Activated T-helper 1 cell treated with Interleukin-2 at 50 U/mL for 16 hours (primary cell): ENCODE results near the gene TUBB4A.

Experiments
- DNase-seq: peaks from one replicate; pipeline ENCODE4 v3.0.0-alpha.2; 2020; ENCODE audit warnings: low read depth

TUBB4A gene

DNA sequence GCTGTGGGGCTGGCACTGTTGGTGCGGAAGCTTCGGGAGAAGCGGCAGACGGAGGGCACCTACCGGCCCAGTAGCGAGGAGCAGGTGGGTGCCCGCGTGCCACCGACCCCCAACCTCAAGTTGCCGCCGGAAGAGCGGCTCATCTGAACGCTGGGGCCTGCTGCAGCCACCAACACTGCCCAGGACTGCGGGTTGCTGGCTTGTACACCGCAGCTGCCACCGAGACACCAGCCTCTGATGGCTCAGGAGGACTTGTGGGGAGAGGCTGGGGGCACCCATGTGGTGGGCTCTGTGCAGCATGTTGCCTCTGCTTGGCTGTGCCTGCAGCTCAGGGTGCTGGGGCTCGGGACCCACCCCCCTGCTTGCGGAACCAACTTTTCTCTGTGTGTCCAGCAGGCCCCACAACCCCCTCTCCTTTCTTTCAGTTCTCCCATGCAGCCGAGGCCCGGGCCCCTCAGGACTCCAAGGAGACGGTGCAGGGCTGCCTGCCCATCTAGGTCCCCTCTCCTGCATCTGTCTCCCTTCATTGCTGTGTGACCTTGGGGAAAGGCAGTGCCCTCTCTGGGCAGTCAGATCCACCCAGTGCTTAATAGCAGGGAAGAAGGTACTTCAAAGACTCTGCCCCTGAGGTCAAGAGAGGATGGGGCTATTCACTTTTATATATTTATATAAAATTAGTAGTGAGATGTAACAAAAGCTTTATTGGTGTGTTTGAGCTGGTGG is 35.4 kb downstream of the TUBB4A start:
- DNase-seq, result no peak

DNA sequence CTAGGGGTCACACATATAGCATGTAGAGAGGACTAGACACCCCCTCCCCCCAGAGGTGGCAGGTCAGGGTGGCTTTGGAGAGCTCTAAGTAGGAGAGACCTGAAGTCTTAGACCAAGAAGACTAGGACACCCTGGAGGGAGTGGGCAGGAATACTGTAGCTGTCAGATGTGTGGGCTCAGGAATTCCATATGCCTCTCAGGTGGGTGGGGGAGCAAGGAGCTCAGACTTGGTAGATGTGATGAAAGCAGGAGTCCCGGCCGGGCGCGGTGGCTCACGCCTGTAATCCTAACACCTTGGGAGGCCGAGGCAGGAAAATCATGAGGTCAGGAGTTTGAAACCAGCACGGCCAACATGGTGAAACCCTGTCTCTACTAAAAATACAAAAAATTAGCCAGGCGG is 36.4 kb downstream of the TUBB4A start:
- no peak for DNase-seq

- no peak for DNase-seq
Measured at GRCh38 chr19:6465006-6465405, 37.1 kb downstream of the TUBB4A start.

DNA sequence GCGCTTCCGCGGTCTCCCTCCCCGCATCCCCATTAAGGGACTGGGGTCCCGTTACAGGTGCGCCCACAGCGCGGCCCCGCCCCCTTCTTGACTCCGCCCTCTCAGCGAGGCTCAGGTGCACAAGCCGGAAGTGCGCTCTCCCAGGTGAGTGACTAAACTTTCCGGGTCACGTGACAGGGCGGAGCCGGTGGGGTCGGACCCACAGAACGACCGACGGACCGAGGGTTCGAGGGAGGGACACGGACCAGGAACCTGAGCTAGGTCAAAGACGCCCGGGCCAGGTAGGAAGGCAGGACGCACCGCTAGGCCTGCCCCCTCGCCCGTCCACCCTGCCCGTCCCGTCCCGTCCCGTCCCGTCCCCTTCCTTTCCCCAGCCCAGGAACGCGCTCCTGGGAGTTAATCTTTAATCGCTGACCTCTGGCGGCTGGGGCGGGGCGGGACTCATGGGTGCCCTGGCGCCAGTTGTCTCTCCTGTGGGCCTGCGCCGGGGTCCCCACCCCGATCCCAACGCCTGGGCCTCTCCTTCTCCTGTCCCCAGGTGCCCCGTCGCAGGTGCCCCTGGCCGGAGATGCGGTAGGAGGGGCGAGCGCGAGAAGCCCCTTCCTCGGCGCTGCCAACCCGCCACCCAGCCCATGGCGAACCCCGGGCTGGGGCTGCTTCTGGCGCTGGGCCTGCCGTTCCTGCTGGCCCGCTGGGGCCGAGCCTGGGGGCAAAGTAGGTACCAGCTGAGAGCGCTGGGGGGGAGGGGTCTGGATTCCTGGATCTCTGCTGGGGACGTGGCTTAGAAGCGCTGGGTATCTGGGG is 37.8 kb downstream of the TUBB4A start, which contains the start of gene CRB3:
Gene CRB3, plus strand, starts transcription at position 202 of the 804 bp plus-strand sequence. Its CDS starts 431 bp downstream, at position 633.
- peak; percentile 27 for DNase-seq

DNA sequence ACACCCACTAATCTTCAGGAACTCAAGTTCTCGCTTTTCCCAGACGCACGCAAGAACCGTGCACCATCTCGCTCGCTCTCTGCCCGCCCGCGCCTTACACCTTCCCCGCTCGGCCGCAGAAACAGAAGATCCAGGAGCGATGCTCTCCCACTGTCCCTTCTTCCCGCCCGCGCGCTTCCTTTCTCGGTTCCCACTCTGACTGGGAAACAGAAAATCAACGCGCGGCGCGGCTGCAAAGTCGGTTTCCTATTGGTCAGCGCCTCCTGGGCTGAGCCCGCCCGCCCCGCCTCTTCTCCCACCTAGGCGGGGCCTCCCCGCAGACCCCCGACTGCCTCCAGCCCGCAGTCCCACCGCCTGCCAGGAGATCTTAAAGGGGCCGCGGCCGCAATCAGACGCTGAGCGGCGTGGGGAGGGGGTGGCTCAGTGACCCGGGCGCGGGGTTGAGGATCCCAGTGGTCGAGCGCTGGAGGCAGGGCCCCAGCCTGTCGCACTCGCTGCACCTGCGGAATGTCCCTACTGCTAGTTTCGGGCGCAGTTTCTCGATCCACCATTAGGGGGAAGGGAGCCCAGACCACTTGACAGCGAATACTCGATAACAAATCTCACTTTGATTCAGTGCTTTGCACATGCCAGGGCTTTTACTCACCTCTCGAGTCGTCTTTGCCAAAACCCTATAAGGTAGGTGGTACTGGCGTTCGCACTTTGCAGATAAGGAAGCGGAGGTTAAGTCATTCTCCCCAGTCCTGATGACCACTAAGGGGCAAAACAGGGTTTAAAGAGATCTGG is 41.8 kb downstream of the TUBB4A start:
- DNase-seq, result peak; percentile 93

DNA sequence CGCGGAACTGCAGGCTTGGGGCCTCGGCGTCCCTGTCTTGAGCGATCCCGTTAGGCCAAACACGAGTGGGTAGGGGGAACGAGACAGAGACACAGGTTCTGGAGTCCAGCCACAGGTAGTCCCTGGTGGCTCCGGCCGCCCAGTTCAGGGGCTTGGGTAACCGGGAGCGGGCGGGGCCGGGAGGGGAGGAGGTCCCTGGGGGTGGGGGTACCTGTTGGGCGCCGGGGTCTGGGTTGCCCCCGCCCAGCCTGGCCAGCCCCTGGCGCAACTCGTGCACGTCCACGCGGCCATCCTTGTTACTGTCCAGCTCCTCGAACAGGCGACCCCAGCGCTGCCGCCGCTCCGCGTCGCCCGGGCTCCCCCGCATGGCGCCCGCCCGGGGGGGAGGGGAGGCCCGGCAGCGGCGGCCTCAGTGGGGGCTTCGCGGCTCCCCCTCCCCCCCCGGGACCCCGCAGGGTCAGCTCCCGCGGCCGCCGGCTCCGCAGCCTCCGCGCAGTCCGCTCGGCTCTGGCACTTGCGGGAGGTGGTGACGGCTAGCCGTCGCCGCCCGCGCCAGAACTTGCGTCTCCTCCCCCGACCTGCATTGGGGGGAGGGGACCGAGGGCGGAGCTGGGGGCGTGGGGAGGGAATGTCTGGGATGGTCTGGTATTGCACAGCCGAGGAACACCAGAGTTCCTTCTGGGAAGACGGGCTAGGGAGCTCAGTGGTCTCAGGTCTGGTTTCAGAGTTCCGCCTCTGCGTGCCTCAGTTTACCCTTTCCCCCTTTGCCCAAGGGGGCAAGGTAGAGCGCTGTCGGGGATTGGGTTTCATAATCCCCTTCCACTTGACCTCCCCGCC is 42.6 kb downstream of the TUBB4A start, which contains the start of gene SLC25A23:
Gene SLC25A23, minus strand, starts transcription at position 531 of the 837 bp plus-strand sequence. Its CDS starts 164 bp downstream, at position 367.
- DNase-seq, result peak; percentile 33

DNA sequence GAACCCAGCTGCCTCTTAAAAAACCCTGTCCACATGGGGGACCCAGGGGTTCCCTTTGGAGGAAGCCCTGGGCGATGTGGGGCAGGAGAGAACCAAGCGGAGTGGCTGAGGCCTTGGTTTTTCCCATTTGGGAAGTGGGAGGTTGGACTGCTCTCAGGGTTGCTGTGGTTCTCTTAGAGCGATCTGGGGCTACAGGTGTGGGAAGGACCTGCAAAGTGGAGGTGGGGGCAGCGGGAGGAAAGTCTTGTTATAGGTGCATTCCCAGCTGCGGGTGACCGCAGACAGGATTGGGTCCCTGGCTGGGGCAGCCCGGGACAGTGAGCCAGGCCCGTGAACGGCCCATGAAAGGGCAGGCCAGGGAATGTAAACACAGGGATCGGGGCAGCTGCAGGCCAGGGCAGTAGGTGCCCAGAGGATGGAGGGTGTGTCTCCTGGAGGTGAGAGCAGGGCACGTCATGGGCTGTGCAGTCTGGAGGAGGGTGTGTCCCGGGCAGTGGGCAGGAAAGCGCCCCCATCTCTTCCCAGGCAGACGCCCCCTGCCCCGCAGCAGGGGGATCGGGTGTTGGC is 43.3 kb downstream of the TUBB4A start:
- DNase-seq, result no peak

GRCh38 chr19:6457958-6458694 is 44.0 kb downstream of the TUBB4A start:
- no peak for DNase-seq

DNA sequence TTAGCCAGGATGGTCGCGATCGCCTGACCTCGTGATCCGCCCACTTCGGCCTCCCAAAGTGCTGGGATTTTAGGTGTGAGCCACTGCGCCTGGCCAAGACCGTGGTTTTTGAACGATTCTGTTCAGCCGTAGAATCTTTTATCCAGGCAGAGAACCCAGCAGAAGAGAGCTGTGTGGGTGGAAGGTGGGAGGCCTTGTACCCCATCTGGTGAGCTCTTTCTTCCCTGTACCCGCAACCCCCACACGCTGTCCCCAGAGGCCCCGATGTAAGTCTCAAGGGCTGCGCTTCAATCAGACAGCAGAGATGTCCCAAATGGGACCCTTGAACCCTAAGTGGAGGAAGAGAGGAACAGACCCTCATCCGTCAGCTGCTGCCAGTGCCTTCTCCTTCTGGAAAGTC is 46.2 kb downstream of the TUBB4A start:
- DNase-seq, result no peak

- no peak for DNase-seq
Measured at GRCh38 chr19:6453951-6454565, 48.1 kb downstream of the TUBB4A start.

DNA sequence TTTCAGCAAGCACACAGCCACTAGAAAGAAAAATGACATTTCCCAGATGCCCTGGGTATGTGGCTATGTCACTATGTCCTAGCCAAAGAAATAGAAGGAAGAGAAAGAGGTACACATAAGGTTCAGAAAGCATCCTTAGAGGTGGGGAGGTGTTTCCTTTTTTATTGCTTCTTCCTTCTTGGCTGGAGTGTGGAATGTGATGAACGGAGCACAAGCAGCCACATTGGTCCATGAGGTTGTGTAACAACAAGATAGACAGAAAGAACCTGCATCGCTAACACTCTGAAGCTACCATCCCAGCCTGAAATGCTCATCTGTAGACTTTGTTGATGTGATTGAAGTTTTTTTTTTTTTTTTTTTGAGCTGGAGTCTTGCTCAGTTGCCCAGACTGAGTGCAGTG is 49.2 kb downstream of the TUBB4A start:
- no peak for DNase-seq

GRCh38 chr19:6452223-6452614 is 49.9 kb downstream of the TUBB4A start:
- no peak for DNase-seq

DNA sequence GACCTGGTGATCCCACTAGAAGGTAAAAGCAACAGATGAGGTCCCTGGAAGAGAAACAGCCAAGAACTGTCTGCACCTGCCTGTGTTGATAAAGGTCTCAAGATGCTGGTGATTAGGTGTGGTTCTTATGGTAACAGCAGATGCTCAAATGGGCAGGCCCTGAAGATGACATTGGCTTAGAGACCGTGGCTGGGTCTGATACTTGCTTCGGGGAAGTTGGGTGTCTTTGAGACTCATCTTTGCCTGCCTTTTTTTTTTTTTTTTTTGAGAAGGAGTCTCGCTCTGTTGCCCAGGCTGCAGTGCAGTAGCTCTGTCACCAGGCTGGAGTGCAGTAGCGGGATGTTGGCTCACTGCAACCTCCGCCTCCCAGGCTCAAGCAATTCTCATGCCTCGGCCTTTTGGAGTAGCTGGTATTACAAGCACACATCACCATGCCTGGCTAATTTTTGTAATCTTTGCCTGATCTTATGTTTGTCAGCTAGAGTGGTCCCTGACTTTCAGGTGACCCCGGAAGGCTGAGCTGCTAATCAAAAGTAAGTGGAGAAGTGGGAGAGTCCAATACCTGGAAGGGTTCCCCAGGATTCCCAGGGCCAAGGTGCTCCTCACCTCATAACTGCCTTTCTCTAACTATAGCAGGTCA is 50.4 kb downstream of the TUBB4A start:
- no peak for DNase-seq

DNA sequence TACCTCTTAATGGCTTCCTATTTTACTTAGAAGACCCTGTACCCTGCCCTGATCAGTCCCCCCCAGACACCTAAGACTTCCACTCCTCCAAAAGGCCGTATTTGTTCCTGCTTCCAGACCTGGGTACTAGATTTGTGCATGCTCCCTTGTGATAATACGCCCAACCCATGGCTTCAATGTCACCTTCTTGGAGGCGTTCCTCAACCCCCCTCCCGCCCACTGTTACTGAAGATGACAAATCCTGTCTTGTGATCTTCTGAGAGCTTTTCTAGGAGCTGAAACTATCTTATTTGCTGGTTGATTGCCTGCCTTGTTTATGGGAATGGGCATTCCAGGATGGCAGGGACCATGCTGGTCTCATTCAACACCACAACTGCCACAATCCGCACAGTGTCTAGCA is 51.9 kb downstream of the TUBB4A start:
- no peak for DNase-seq

DNA sequence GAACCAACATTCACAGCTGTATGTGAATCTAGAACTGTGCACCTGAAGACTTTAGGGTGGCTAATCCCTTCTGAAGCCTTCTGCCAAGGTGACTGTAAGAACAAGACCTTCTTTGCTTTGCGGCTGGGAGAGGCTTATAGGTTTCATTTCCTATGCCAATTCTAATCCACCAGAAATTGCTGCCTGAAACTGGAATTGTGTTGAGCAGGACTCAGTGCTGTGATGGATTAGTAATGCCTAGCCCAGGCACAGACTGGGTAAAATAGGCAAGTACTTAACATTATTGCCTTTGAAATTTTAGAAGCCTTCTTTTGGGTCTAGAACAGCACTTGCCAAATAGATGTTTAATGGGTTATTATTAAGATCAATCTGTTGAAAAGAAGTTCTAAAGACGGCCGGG is 54.1 kb downstream of the TUBB4A start:
- no peak for DNase-seq

DNA sequence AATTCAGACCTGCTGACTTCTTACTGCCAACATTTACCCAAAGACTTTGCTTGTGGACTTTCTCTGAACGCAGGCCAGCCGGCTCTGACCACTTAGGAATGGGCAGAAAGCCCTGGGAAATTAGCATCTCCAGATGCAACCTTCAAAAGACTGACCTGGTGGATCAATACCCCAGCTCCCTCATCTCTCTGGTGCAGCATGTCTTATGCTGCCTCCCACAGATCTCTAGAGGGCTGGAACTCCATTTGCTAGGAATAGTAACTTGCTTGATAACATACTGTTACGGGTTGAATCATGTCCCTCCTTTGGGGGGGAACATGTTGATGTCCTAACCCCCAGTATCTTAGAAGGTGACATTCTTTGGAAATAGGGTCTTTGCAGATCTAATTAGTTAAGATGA is 55.7 kb downstream of the TUBB4A start:
- no peak for DNase-seq
